Right lobe of liver (tissue), 4 donors: ENCODE measurements around the gene APBA2.

Source experiments
- POLR2A ChIP-seq: fragments of 450-650 bp; IDR thresholded peaks from one replicate; pipeline ENCODE4 v1.6.1; 2017; ENCODE audit warnings: antibody characterized with exemption, mild to moderate bottlenecking
- TF ChIP-seq, protein P1 (sequence below), 4 donors: fragments of 200-600 bp in 3 of 4; fragments of 450-650 bp in 1 of 4; IDR thresholded peaks; one replicate each; pipeline versions ENCODE4 v1.5.1 to v1.8.0; 2016 to 2022; ENCODE audit warnings: antibody characterized with exemption in 4 of 4, mild to moderate bottlenecking in 2 of 4
- donor health status: DM: no; HTN: no; CAD: no.
- donor health status: DM: no; HTN: no; CAD: no.
- donor health status: DM: no; HTN: yes; CAD: no.

DNA sequence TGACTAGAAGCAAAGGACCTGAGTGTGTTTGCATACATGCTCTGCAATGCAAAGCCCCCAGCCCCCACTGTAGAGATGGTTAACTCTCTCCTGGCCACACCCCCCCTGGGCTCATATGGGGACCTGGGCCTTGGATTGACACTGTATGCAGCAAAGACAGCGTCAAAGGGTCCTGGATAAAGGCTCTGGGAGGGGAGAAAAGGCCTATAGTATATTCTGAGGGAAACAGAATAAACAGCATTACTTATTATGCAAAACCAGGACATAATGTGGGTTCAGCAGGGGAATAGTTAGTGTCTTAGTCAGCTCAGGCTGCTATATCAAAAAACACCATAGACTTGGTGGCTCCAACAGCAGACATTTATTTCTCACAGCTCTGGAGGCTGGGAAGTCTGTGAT lies 158.7 kb downstream of the APBA2 start:
- TF ChIP-seq, protein P1, sequence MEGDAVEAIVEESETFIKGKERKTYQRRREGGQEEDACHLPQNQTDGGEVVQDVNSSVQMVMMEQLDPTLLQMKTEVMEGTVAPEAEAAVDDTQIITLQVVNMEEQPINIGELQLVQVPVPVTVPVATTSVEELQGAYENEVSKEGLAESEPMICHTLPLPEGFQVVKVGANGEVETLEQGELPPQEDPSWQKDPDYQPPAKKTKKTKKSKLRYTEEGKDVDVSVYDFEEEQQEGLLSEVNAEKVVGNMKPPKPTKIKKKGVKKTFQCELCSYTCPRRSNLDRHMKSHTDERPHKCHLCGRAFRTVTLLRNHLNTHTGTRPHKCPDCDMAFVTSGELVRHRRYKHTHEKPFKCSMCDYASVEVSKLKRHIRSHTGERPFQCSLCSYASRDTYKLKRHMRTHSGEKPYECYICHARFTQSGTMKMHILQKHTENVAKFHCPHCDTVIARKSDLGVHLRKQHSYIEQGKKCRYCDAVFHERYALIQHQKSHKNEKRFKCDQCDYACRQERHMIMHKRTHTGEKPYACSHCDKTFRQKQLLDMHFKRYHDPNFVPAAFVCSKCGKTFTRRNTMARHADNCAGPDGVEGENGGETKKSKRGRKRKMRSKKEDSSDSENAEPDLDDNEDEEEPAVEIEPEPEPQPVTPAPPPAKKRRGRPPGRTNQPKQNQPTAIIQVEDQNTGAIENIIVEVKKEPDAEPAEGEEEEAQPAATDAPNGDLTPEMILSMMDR (IDR thresholded peaks at IDR 0.05) = no peak
- no peak for TF ChIP-seq POLR2A
